Astrocyte of the cerebellum (primary cell): ENCODE measurements around the gene ADAMTS2.

ENCODE experiments used
- DNase-seq: peaks from one replicate; pipeline ENCODE4 v3.0.0-alpha.2; 2011; ENCODE audit warnings: low read depth
- H3K4me3 ChIP-seq: 2 replicates; pipeline ENCODE4 v1.5.1; 2011; ENCODE audit warnings: mild to moderate bottlenecking, low read depth, low read length, moderate library complexity
- in situ Hi-C: cut with HindIII; loops from 2 replicates; pipeline ENCODE4 v1.10.0; 2017; ENCODE audit warnings: low sequenced_read_pairs
- TF ChIP-seq, protein P1 (sequence below): IDR thresholded peaks from 2 replicates; pipeline ENCODE4 v1.5.1; 2012; ENCODE audit warnings: low read length, low read depth, moderate library complexity, mild to moderate bottlenecking; ENCODE audit errors: missing control alignments

ADAMTS2 gene

DNA sequence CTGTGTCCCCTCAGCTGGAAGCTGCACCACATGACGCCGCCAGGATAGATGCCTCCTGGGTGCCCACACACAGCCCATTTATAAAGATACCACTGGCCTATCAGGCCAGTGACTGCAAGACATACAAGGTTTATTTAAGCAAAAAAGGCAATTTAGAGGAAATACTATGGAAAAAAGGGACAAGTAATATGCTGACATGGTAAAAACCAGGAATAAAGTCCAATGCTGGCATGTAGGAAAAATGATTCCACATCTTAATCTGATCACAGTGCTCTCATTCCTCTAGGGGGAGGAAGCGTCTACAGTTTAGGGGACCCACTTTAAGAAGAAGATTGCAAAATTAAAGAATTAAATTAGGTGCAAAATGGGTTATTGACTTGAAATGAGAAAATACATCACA is 205.0 kb downstream of the ADAMTS2 start:
- no peak overlapping the region for H3K4me3 ChIP-seq
- TF ChIP-seq, protein P1, sequence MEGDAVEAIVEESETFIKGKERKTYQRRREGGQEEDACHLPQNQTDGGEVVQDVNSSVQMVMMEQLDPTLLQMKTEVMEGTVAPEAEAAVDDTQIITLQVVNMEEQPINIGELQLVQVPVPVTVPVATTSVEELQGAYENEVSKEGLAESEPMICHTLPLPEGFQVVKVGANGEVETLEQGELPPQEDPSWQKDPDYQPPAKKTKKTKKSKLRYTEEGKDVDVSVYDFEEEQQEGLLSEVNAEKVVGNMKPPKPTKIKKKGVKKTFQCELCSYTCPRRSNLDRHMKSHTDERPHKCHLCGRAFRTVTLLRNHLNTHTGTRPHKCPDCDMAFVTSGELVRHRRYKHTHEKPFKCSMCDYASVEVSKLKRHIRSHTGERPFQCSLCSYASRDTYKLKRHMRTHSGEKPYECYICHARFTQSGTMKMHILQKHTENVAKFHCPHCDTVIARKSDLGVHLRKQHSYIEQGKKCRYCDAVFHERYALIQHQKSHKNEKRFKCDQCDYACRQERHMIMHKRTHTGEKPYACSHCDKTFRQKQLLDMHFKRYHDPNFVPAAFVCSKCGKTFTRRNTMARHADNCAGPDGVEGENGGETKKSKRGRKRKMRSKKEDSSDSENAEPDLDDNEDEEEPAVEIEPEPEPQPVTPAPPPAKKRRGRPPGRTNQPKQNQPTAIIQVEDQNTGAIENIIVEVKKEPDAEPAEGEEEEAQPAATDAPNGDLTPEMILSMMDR = no peak
- DNase-seq = no peak
- in situ Hi-C loops = no loop called here

DNA sequence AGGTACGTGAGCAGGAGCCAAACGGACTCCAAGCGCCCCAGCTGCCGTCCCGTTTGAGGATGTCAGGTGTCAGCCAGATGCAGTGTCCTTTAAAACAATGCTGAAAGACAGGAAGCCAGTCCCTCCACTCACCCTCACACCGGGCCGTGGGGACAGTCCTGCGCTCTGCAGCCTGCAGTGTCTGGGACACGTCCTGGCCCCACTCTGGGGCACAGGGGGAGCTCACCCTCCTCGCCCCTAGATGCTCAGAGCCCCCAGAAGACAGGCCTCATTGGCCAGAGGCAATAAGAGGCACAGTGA is 205.4 kb downstream of the ADAMTS2 start:
- TF ChIP-seq, protein P1 = no peak
- in situ Hi-C loops = no loop called here
- no peak for DNase-seq

DNA sequence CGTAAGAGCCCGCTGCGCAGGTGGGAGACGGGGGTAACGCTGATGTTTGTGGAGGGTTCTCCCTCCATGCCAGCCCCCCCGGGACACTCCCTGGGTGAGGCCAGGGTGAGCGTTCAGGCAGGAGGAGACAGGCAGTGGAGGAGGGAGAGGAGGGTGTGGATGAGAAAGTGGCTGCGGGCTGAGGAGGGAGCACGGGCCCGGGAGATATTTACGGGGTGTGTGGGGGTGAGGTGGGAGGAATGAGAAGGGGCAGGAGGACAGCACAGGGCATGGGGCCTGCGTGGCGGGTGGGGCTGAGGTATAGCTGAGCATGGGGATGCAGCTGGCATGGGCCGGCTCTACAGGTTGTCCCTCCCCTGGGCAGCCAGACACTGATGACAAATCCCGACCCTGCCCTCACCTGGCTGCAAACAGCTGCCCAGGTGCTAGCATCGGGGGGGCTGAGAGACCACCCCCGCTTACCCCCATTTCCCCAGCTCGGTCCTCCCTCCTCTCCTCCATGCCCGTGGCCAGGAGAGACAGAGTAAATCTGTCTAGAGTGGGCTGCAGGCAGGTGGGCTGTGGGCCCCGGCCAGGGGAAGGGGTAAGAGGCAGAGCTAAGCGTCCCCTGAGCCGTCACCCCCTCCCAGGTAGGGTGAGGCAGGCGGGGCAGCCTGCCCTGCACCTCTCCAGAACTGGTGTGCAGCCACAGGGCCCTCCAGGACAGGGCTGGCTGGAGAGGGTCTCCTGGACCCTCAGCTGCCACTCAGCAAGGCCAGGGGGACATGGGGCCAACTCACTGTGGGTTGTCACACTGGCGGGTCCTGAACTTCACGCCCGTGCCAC is 205.9 kb downstream of the ADAMTS2 start:
- in situ Hi-C loops = no loop called here
- H3K4me3 ChIP-seq = no peak overlapping the region
- TF ChIP-seq, protein P1 = no peak
- no peak for DNase-seq

More for the DNA sequence above, 205.4 kb downstream of the ADAMTS2 start:
- no peak overlapping the region for H3K4me3 ChIP-seq

DNA sequence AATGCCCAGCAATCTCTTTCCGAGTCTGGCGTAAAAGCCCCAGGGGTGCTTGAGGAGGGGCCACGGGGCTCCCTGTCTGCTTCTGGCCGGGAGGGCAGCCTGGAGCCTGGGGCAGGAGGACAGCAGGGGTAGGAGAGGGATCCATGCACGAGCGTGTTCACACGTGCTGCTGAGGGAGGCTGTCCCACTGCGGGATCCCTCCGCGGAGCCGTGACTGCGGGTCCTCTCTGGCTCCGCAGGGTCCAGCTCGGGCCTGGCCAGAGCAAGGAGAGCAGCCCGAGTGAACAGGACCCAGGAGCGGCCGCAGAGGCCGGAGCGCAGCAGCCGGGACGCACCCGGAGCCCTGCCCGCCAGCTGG is 206.7 kb downstream of the ADAMTS2 start:
- H3K4me3 ChIP-seq = no peak overlapping the region
- TF ChIP-seq, protein P1 = no peak
- no peak for DNase-seq
- in situ Hi-C loops = no loop called here

DNA sequence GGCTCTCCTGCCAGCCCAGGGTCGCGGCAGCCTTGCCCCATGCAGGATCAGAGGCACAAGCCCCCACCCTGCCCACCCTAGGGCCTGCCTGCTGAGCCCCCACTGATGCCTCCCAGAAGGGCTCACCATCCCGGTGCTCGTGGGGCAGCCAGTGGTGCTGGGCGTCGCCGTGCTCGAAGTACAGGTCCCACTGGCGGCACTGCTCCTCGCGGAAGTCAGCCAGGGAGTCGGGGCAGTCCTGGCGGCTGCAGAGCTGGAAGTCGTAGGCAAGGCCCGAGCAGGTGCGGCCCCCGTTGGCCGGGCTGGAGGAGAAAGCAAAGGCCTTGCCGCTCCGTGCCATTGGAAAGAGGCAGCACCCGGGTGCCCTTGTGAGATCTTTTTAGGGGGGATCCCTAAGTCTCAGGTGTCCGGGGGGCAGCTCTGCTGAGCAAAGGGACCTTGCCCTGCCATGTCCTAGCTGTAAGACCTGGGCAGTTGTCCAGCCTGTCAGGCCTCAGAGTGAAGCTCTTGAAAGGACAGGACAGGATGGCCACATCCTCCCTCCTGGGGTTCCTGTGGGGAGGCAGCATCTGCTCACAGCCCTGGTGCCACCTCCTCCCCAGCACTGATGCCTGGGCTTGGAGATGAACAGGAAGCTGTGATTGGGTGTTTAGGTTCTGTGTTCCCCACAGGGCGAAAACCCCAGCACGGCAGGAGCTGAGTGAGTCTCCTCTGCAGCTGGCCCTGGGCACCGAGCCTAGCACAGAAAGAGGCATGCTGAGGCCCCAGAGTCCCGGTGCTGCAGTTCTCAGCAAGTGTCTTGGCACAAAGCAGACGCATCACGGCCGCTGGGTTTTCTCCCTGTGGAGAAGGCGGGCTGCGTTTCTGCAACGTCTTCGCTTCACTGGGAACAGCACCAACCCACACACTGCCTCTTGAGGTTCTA is 207.4 kb downstream of the ADAMTS2 start:
- DNase-seq = peak; percentile 6
- TF ChIP-seq, protein P1 = no peak
- H3K4me3 ChIP-seq = no peak overlapping the region
- in situ Hi-C loops = no loop called here

DNA sequence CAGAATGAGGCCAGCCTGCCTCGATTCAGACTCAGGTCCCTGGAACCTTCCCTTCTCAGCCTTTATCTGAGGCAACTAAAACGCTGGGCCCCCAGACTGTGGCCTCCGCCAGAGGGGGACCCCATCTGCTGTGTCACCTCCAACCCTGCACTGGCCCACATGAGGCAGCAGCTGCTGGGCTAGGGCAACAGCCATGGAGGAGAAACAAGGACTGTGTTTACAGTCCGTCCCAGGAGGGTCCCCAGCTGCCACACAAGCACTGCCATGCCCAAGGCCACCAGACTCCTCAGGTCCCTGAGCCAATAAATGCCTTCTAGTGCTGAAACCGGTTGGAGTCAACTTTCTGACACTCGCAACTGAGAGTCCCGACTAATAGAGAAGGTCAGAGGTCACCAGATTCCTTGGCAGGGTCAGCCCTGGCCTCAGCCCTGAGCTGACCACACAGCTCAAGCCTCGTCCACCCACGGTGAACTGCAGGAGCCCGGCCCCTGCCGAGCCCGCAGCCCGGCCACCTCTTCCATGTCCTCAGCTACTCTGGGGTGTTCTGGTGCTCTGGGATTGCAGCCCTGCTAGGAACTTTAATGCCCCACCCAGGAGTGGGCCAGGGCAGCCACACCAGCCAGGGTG is 208.1 kb downstream of the ADAMTS2 start:
- no peak for DNase-seq
- H3K4me3 ChIP-seq = no peak overlapping the region
- in situ Hi-C loops = no loop called here
- TF ChIP-seq, protein P1 = no peak
